Activated gamma-delta T cell treated with anti-CD3 and anti-CD28 coated beads, Interleukin-2, amount 50 U/mL, for 16 hours (primary cell): Measurements from ENCODE around the gene ABCC9.
"Not testable (repeated sequence)": the region's sequence is repeated elsewhere in the genome, so short reads cannot be mapped to it uniquely, and the experiment has no call there.

Source experiments
- DNase-seq: peaks from one replicate; pipeline ENCODE4 v3.0.0-alpha.2; 2020; ENCODE audit warnings: low read depth

Gene ABCC9

GRCh38 chr12:21933656-21934055 lies 7.6 kb downstream of the ABCC9 start:
- DNase-seq = no peak

- DNase-seq = not testable (repeated sequence)
Observed at GRCh38 chr12:21929972-21930371, 11.3 kb downstream of the ABCC9 start.

GRCh38 chr12:21925296-21925913 lies 15.8 kb downstream of the ABCC9 start:
- DNase-seq = no peak

GRCh38 chr12:21921436-21921835 lies 19.8 kb downstream of the ABCC9 start:
- DNase-seq = no peak

GRCh38 chr12:21918456-21918855 lies 22.8 kb downstream of the ABCC9 start:
- no peak for DNase-seq

DNA sequence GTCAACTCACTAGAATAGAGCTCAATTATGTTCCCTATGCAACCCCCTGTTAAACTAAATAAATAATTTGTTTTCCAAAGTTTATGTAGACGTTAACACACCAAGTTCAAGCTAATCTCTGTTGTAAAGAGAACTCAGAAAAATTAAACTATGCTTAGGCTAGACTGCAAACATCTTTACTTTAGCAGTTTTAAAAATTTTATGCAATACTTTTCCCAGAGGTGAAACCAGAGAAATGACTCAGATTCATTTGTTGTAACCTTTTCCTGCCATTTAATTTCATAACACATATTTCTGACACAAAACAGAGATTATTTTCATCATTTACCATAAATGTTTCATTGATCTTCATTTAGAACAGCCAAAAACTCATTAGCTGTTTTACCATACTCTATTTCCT lies 27.4 kb downstream of the ABCC9 start:
- no peak for DNase-seq

GRCh38 chr12:21912318-21912717 lies 28.9 kb downstream of the ABCC9 start:
- no peak for DNase-seq

DNA sequence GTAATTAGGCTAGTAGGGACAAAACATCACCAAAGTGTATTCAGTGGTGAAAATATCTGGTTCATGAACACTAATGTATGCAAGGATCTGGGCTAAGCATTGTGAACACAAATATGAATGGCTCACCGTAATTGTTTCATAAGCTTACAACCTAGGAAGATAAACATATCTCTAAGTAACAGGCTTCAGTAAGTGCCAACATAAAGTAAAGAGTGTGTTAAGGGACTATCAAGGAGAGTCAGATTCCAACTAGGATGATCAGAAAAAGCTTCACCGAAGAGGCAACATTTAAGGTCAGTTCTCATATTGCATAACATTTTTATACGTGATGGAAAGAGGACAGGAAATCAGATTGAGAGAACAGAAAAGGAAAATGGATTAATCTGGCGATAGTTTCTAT lies 29.4 kb downstream of the ABCC9 start:
- DNase-seq = no peak

- DNase-seq = no peak
Observed at GRCh38 chr12:21910657-21911056, 30.6 kb downstream of the ABCC9 start.

DNA sequence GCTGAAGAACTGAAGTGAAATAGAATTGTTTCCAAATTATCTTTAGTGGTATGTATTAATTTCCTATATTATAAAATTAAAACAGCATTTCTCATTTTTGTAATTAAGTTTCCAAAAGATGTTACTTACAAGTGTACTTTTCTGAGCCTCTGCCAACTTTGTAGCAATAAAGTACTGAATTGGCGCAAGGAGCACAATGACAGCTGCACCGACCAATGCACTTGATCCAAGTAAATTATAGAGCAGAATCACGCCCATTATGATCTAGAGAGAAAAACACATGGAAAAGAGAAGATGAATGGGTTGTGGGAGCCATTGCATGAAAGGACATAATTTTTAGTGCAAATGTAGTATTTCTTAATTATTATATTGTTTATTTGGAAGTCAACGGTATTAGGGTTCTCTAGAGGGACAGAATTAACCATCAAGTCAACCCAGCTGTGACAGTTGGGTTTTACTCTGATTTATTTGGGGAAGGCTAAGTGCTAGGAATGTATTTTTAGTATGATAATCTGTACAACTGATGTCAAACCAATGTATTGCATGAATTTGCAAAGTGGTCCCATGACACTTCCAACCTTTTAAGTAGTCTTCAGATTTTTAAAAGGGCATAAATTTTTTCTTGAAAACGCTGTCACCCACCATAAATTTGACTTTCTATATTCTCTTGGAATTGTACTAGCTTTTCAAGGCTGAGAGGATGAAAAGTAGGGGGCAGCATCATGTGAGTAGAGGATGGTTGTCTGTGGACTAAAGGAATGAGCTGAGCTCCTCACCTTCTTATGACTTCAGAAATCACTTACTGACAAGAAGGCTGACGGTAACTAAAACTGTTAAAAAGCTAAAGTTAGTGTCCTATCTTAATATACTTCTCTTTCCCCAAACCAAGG lies 33.0 kb downstream of the ABCC9 start:
- DNase-seq = no peak

DNA sequence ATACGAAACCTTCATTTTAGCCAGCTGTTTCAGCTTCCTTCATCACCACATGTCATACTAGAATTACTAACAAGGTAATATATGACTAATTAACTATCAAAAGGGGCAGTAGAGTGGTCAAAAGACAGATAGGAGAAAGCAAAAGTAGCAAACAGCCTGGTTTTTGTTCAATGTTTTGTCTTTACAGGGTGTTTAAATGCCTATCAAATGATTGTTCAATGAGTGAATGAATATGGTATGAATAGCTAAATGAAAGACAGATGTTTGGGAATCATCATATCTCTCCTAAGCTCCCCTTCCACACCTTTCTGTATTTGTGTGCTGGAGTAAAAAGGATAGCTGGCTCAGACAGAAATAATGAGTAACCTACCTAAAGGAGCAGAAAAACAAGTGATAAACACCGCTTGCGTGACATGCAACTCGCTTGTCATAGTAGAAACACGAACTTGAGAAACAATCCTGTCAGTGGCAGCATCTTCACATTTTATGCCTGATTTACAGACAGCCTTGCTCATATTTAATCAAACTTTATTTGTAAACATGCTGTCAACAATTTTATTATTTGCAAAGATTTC lies 34.2 kb downstream of the ABCC9 start:
- no peak for DNase-seq

DNA sequence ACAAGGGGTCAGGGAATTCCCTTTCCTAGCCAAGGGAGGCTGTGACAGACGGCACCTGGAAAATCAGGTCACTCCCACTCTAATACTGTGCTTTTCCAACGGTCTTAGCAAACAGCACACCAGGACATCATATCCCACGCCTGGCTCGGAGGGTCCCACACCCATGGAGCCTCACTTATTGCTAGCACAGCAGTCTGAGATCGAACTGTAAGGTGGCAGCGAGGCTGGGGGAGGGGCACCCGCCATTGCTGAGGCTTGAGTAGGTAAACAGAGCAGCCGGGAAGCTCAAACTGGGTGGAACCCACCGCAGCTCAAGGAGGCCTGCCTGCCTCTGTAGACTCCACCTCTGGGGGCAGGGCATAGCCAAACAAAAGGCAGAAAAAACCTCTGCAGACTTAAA lies 41.7 kb downstream of the ABCC9 start:
- not testable (repeated sequence) for DNase-seq

DNA sequence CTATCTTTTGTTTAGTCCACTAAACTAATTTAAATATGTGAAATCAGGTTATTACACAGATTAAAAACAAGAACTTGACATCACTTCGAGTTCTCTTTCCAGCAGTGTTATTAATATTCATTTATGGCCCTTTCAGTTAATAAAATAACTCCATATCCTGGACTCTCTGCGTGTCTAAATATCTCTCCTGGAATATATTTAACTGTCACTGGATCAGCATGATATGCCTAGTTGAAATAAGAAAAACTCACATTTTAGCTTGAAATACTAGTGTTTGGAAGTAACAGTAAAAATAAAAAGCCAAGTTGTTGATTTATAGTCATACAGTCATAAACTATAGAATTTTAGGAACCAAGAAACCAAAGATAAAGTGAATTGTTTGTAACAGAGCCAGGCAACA lies 45.6 kb downstream of the ABCC9 start:
- no peak for DNase-seq

GRCh38 chr12:21894792-21895595 lies 46.2 kb downstream of the ABCC9 start:
- no peak for DNase-seq

DNA sequence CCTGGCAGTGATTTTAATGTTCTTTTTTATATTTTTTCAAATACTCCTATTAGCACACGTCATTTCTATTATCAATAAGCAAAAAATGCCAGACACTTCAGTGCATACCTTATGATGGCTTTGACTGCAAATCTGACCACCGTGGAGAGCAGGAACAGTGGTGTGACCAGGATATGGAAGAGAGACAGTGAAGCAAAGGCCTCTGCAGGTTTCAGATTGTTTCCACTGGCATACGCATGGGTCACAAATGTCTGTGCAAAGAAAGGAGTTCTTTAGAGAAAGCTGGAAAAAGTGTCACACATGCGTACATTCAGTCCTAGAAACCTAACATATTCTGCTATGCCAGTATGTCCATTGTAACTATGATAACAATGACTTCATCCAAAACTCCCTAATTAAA lies 47.3 kb downstream of the ABCC9 start:
- DNase-seq = no peak

DNA sequence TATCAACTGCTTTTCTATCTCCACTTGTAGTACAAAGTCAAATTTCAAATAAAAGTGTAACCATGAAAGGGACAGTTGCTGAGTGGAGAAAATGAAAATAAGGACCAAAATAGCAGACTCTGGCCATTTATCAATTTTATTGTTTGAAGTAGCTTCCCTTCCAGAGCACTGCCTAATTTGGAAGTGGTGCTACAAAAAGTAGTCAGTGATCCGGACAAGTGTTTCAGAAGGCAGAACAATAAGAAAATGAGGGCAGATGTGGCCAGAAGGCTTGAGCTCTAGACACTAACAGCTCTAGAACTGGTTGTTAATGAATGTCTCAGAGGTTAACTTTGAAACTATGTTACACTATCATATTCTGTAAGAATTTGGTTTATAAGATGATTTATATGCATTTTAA lies 48.9 kb downstream of the ABCC9 start:
- no peak for DNase-seq

DNA sequence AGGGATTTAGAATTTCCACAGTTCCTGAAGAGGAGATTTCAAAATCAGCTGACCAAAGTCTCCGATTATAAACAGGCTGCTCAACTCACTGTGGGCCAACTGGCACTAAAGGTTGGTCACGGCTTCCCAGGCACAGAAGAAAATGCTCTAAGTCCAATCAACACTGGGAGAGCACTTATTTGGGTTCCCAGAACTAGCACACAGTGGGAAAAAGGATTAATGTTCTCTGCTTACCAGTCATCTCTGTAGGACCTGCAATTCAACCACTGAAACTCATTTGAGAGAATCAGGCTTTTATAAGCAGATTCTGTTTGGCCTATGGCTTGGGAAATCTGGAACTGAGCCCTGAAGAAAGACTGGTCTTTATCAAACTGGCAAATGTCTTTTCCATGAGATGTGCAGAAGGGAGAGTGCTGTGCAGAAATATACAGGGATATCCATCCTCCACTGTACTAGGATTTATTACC lies 49.4 kb downstream of the ABCC9 start:
- no peak for DNase-seq

DNA sequence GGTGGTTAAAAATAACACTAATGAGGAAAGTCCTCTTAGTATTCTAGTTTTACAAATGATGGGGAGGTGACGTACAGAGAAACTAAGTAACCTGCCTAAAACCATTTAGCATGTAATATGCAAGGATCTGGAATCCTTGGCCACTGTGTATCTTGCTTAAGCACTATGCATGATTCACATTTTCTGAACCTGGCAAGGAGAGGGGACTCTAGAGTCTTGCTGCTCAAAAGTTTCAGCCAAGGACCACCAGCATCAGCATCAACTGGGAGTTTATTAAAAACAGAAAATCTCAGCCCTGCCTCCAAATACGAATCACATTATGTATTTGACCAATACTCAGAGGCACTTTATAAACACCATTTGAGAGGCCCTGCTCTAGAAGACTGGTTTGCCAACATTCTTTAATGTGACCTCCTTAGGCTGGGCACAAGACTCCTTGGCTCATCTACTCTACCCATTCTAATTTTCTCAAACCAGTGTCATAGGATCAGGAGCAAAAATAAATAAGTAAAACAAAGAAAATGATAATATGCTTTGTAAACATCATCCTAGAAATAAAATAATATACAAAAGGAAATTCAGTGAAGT lies 52.9 kb downstream of the ABCC9 start:
- no peak for DNase-seq

DNA sequence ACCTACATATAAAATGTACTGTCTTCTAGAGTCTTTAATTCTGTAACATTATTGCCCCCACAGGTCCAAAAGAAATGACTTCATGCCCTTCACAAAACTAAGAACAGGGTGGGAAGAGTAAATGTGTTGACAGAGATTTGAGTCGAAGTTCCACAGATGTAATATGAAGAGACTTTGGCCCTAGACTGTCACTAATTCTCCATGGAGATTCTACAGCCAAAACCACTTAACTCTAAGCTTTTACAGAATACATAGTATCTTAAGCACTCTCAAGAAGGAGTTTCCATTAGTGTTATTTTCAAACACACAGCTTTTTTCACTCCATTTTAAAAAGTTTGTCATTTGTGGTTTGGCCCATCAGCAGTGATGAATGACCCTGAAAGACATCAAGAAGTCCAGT lies 56.3 kb downstream of the ABCC9 start:
- DNase-seq = no peak

DNA sequence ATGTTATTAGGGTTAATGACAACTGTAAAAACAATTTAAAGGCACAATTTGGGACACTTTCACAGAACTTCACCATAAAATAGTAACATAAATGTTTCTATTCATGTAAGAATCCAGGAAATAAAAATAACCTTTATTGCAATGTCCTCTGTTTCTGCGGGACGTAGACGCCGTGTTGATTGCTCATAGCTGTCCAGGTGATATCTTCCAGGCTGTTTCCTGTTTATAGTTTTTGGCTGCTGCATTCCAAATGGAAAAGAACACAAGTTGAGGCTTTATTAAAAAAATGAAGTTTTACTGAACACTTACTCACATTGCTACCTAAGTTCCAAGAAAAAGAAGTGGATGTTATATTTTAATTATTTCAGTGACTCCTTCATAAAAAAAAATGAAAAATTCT lies 58.6 kb downstream of the ABCC9 start:
- no peak for DNase-seq

DNA sequence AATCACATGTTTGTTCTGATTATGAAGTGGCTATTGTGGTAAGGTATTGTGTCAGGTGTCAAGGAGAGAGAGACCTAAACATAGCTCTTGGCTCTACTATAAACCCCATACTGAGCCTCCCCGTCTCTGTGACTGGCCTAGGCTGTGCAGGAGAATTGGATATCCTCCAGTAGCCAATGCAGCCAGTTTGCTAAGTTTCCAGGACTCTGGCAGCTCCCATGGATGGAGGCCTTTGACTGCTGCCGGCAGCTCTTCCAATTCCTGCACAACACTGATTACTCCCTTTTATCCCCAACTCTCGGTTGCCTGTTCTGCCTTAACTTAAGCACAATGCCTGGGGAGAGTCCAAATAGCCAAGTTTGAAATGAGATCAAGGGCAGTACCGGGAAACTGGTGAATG lies 59.3 kb downstream of the ABCC9 start:
- no peak for DNase-seq

DNA sequence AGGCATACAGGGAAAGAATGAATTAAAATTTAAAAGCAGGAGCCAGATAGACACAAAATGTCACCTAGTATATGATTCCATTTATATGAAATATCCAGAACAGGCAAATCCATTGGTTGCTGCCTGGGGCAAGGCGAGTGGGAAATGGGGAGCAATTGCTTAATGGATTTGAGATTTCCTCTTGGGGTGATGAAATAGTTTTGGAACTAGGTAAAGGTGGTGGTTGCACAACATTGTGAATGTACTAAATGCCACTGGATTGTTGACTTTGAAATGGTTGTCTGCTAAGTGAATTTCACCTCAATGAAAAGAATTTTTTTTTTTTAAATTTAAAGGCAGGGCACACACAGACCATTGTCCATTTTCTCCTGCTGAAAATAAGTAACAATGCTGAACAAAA lies 61.9 kb downstream of the ABCC9 start:
- no peak for DNase-seq
